Smooth muscle cell (in vitro differentiated cells): ENCODE measurements around the gene BCL7A. TPM values are rescaled to one million over a fixed set of nuclear protein-coding genes. Genes with fewer than 3 reads are reported as not detected.

Source experiments
- DNase-seq: peaks from one replicate; lab custom pipeline; 2025; ENCODE audit not compliant: unreplicated experiment; lab: John Stamatoyannopoulos, UW
- H2AFZ ChIP-seq: fragments of 200-600 bp; sonication (generic); 2 replicates; pipeline ENCODE4 v1.6.0; 2016; ENCODE audit warnings: antibody characterized with exemption, low read depth, mild to moderate bottlenecking
- H3F3A ChIP-seq: fragments of 200-600 bp; sonication (generic); 2 replicates; pipeline ENCODE4 v1.6.0; 2017; ENCODE audit warnings: antibody characterized with exemption, low read depth
- H3K27ac ChIP-seq: fragments of 200-600 bp; sonication (generic); 2 replicates; pipeline ENCODE4 v1.5.1; 2016; ENCODE audit warnings: low read depth, mild to moderate bottlenecking
- H3K27me3 ChIP-seq: fragments of 200-600 bp; sonication (generic); 2 replicates; pipeline ENCODE4 v1.6.1; 2016; ENCODE audit warnings: low read depth, mild to moderate bottlenecking
- H3K36me3 ChIP-seq: fragments of 200-600 bp; sonication (generic); 2 replicates; pipeline ENCODE4 v1.5.1; 2016; ENCODE audit warnings: low read depth
- H3K4me1 ChIP-seq: fragments of 200-600 bp; sonication (generic); 2 replicates; pipeline ENCODE4 v1.5.1; 2016; ENCODE audit warnings: low read depth
- H3K4me2 ChIP-seq: fragments of 200-600 bp; sonication (generic); 2 replicates; pipeline ENCODE4 v1.6.0; 2016; ENCODE audit warnings: mild to moderate bottlenecking
- H3K4me3 ChIP-seq: fragments of 200-600 bp; sonication (generic); 2 replicates; pipeline ENCODE4 v1.5.1; 2016; ENCODE audit warnings: mild to moderate bottlenecking
- H3K79me2 ChIP-seq: fragments of 200-600 bp; sonication (generic); 2 replicates; pipeline ENCODE4 v1.6.0; 2016; ENCODE audit warnings: low read depth, mild to moderate bottlenecking
- H3K9ac ChIP-seq: fragments of 200-600 bp; sonication (generic); 2 replicates; pipeline ENCODE4 v1.6.0; 2016; ENCODE audit warnings: low read depth
- H3K9me3 ChIP-seq: fragments of 200-600 bp; sonication (generic); replicated peaks from 2 replicates; pipeline ENCODE4 v1.5.1; 2016; ENCODE audit warnings: low read depth
- H4K20me1 ChIP-seq: fragments of 200-600 bp; sonication (generic); 2 replicates; pipeline ENCODE4 v1.6.0; 2016; ENCODE audit warnings: low read depth
- CTCF ChIP-seq: fragments of 200-600 bp; sonication (generic); IDR thresholded peaks from 2 replicates; pipeline ENCODE4 v1.5.1; 2017; ENCODE audit warnings: borderline replicate concordance, mild to moderate bottlenecking, antibody characterized with exemption; ENCODE audit not compliant: insufficient read depth, poor library complexity, severe bottlenecking
- WGBS: methylation state at CpG from one replicate; pipeline ENCODE4 v1.1.7; 2016; ENCODE audit warnings: low lambda C conversion rate; 5-methylcytosine and 5-hydroxymethylcytosine counted together
- polyA plus RNA-seq: library from polyadenylated mRNA; unstranded; fragments of >200 nt; fragmentation: Nextera tagmentation; extraction: Ambion mirVana; gene quantifications from 2 replicates; pipeline ENCODE4 v1.2.1, GENCODE V29; 2016
- total RNA-seq: library from RNA; depleted of rRNA; stranded (reverse); fragments of >200 nt; gene quantifications from 2 replicates; pipeline ENCODE4 v1.2.3, GENCODE V29; 2014

BCL7A gene
- total and polyA plus RNA-seq, 2 experiments from 2014 or later = 2.7 to 3.0 TPM

GRCh38 chr12:121989276-121990113 lies 32.2 kb upstream of the BCL7A start:
- Histone ChIP-seq H3K27me3 (no peaks in the 10 kb centered on the region), H3K4me3 (no peak overlapping the region), H3K4me1 (no peaks in the 10 kb centered on the region), H3K27ac (no peak overlapping the region), H3F3A (no peaks in the 10 kb centered on the region), H3K9ac (no peak overlapping the region), H3K9me3 (no peaks in the 10 kb centered on the region), H2AFZ (no peak overlapping the region), H3K79me2 (no peaks in the 10 kb centered on the region), H4K20me1 (no peaks in the 10 kb centered on the region), H3K4me2 (no peak overlapping the region), H3K36me3 (no peaks in the 10 kb centered on the region)
- WGBS = 90% methylated on average over 14 of the region's 14 CpGs
- no peak for DNase-seq
- TF ChIP-seq CTCF = no peak

- H3K79me2 ChIP-seq = no peaks in the 10 kb centered on the region
- H3F3A ChIP-seq = no peaks in the 10 kb centered on the region
- H3K4me1 ChIP-seq = no peaks in the 10 kb centered on the region
- H3K27me3 ChIP-seq = no peaks in the 10 kb centered on the region
- no peak overlapping the region for H3K4me3 ChIP-seq
- no peaks in the 10 kb centered on the region for H4K20me1 ChIP-seq
- H3K9ac ChIP-seq = no peak overlapping the region
- H3K27ac ChIP-seq = no peak overlapping the region
- no peaks in the 10 kb centered on the region for H3K36me3 ChIP-seq
- TF ChIP-seq CTCF = no peak
- H2AFZ ChIP-seq = no peak overlapping the region
- no peak for DNase-seq
- no peaks in the 10 kb centered on the region for H3K9me3 ChIP-seq
- WGBS = 89% methylated on average over 6 of the region's 6 CpGs
- no peak overlapping the region for H3K4me2 ChIP-seq
These were observed 31.5 kb upstream of the BCL7A start for GRCh38 chr12:121990114-121990647.

GRCh38 chr12:121990692-121991603 lies 30.7 kb upstream of the BCL7A start:
- Histone ChIP-seq H3K4me3 (no peak overlapping the region), H3K9me3 (no peaks in the 10 kb centered on the region), H3K4me1 (no peaks in the 10 kb centered on the region), H3K4me2 (no peak overlapping the region), H3K9ac (no peak overlapping the region), H4K20me1 (no peaks in the 10 kb centered on the region), H3K27me3 (no peaks in the 10 kb centered on the region), H3K27ac (no peak overlapping the region), H2AFZ (no peak overlapping the region), H3K36me3 (no peaks in the 10 kb centered on the region), H3F3A (no peaks in the 10 kb centered on the region), H3K79me2 (no peaks in the 10 kb centered on the region)
- TF ChIP-seq CTCF = no peak
- DNase-seq = no peak
- WGBS = 87% methylated on average over 10 of the region's 10 CpGs
